Fibroblast of lung (primary cell): ENCODE data around the gene KLHL8. TPM values are rescaled to one million over a fixed set of nuclear protein-coding genes. Genes with fewer than 3 reads are reported as not detected.

Source experiments
- DNase-seq, 2 donors: peaks; one replicate each; pipeline versions ENCODE4 v3.0.0 to v3.0.0-alpha.2; 2010; ENCODE audit warnings: low read depth in 2 of 2
- H2AFZ ChIP-seq: 2 replicates; pipeline ENCODE4 v1.5.1; 2012; ENCODE audit warnings: low read length, control low read depth, inconsistent platforms
- H3K27ac ChIP-seq: 2 replicates; pipeline ENCODE4 v1.5.1; 2011; ENCODE audit warnings: low read length, control low read depth; ENCODE audit not compliant: insufficient read depth
- H3K27me3 ChIP-seq: 2 replicates; pipeline ENCODE4 v1.5.1; 2011; ENCODE audit warnings: mild to moderate bottlenecking, low read length; ENCODE audit not compliant: control insufficient read depth, insufficient read depth
- H3K36me3 ChIP-seq: 2 replicates; pipeline ENCODE4 v1.5.1; 2011; ENCODE audit warnings: low read length; ENCODE audit not compliant: control insufficient read depth, insufficient read depth
- H3K4me1 ChIP-seq: 2 replicates; pipeline ENCODE4 v1.5.1; 2011; ENCODE audit warnings: low read length; ENCODE audit not compliant: control insufficient read depth, insufficient read depth; ENCODE audit errors: extremely low read depth
- H3K4me2 ChIP-seq: 2 replicates; pipeline ENCODE4 v1.5.1; 2011; ENCODE audit warnings: low read length, control low read depth; ENCODE audit not compliant: insufficient read depth; ENCODE audit errors: extremely low read depth
- H3K4me3 ChIP-seq, 4 experiments: fragments of 200-600 bp in 1 of 4; sonication (generic) in 1 of 4; replicated peaks in 1 of 4; 2 replicates each; pipeline ENCODE4 v1.5.1; 2011 to 2016; ENCODE audit warnings: low read length in 4 of 4, low read depth in 3 of 4, mild to moderate bottlenecking in 3 of 4, control low read depth in 2 of 4, inconsistent platforms in 1 of 4, mixed read lengths in 1 of 4; ENCODE audit not compliant: insufficient read depth in 1 of 4; ENCODE audit errors: control extremely low read depth in 1 of 4
- H3K79me2 ChIP-seq: 2 replicates; pipeline ENCODE4 v1.5.1; 2012; ENCODE audit warnings: mild to moderate bottlenecking, low read length, inconsistent platforms; ENCODE audit not compliant: control insufficient read depth, insufficient read depth
- H3K9ac ChIP-seq: 2 replicates; pipeline ENCODE4 v1.5.1; 2011; ENCODE audit warnings: mild to moderate bottlenecking, low read length, control low read depth; ENCODE audit not compliant: insufficient read depth
- H3K9me3 ChIP-seq: 2 replicates; pipeline ENCODE4 v1.5.1; 2012; ENCODE audit warnings: low read depth, low read length; ENCODE audit not compliant: control insufficient read depth, insufficient read depth
- H4K20me1 ChIP-seq: 2 replicates; pipeline ENCODE4 v1.5.1; 2011; ENCODE audit warnings: low read length; ENCODE audit not compliant: control insufficient read depth, insufficient read depth; ENCODE audit errors: extremely low read depth
- EZH2 ChIP-seq: IDR thresholded peaks from 2 replicates; pipeline ENCODE4 v1.5.1; 2012; ENCODE audit warnings: low read length, control low read depth, mild to moderate bottlenecking; ENCODE audit errors: missing control alignments
- polyA plus RNA-seq, 2 donors: library from polyadenylated mRNA; depleted of rRNA in 1 of 2; stranded (reverse) in 1 of 2; unstranded in 1 of 2; fragments of >200 nt; gene quantifications; 2 replicates each; pipeline ENCODE4 v1.2.1, GENCODE V29; 2011 to 2012; ENCODE audit warnings: missing spikeins in 1 of 2
- total RNA-seq: library from RNA; depleted of rRNA; stranded (reverse); fragments of >200 nt; gene quantifications from 2 replicates; pipeline ENCODE4 v1.2.1, GENCODE V29; 2014
- TF ChIP-seq, protein P1 (sequence below), 2 donors: IDR thresholded peaks in 1 of 2; conservative IDR thresholded peaks in 1 of 2; 1 replicate in 1 of 2; 2 replicates in 1 of 2; pipeline ENCODE4 v1.5.1; 2011 to 2012; ENCODE audit warnings: low read length in 2 of 2, control low read depth in 1 of 2, inconsistent platforms in 1 of 2, low read depth in 1 of 2, mild to moderate bottlenecking in 1 of 2

Gene KLHL8
- total and polyA plus RNA-seq, 2 donors (not counting 1 experiment from before 2014, with no cell fraction given) = 8.8 to 15.7 TPM

- H3K27ac ChIP-seq = no peak overlapping the region
- H3K27me3 ChIP-seq = no peaks in the 10 kb centered on the region
- no peaks in the 10 kb centered on the region for H3K79me2 ChIP-seq
- no peaks in the 10 kb centered on the region for H4K20me1 ChIP-seq
- H3K4me1 ChIP-seq = peaks cover 3% of the 10 kb centered on the region
- H2AFZ ChIP-seq = no peak overlapping the region
- no peak overlapping the region for H3K9ac ChIP-seq
- TF ChIP-seq EZH2 = no peak
- TF ChIP-seq, protein P1, sequence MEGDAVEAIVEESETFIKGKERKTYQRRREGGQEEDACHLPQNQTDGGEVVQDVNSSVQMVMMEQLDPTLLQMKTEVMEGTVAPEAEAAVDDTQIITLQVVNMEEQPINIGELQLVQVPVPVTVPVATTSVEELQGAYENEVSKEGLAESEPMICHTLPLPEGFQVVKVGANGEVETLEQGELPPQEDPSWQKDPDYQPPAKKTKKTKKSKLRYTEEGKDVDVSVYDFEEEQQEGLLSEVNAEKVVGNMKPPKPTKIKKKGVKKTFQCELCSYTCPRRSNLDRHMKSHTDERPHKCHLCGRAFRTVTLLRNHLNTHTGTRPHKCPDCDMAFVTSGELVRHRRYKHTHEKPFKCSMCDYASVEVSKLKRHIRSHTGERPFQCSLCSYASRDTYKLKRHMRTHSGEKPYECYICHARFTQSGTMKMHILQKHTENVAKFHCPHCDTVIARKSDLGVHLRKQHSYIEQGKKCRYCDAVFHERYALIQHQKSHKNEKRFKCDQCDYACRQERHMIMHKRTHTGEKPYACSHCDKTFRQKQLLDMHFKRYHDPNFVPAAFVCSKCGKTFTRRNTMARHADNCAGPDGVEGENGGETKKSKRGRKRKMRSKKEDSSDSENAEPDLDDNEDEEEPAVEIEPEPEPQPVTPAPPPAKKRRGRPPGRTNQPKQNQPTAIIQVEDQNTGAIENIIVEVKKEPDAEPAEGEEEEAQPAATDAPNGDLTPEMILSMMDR (conservative IDR thresholded peaks at IDR 0.05 in 1 of 2, IDR thresholded peaks at IDR 0.05 in 1 of 2; ENCODE audit: low read depth in 1 of 2, low read length in 2 of 2) = no peak
- H3K4me2 ChIP-seq = peak overlapping the region; percentile 11
- no peak overlapping the region for H3K4me3 ChIP-seq
- peak in 1 of 2 donors; percentile 20 for DNase-seq
- no peaks in the 10 kb centered on the region for H3K9me3 ChIP-seq
- H3K36me3 ChIP-seq = no peaks in the 10 kb centered on the region
These were observed 19.4 kb upstream of the KLHL8 start for GRCh38 chr4:87239821-87240220.

DNA sequence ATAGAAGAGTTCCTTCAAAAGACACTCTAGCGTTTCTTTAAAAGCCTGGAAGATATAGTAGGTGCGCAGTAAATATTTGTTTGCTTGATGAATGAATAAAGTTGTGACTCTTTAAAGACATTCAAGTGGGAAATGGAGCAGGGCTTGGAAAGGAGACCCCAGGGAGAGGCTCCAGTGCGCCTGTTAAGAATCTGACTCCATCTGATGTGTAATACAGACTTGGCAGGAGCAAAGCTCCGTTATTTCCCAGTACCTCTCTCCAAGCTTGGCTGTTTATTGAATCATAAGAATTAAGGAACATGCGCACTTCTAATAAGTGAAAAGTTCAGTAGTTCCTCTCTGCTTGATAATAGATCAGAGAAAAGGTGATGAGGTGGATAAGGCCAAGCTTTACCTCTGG, 18.8 kb upstream of the KLHL8 start:
- H3K79me2 ChIP-seq = no peaks in the 10 kb centered on the region
- peaks cover 3% of the 10 kb centered on the region for H3K4me1 ChIP-seq
- TF ChIP-seq, protein P1 (conservative IDR thresholded peaks at IDR 0.05 in 1 of 2, IDR thresholded peaks at IDR 0.05 in 1 of 2; ENCODE audit: low read depth in 1 of 2, low read length in 2 of 2) = no peak
- no peak for TF ChIP-seq EZH2
- no peaks in the 10 kb centered on the region for H3K9me3 ChIP-seq
- no peaks in the 10 kb centered on the region for H3K27me3 ChIP-seq
- H3K4me3 ChIP-seq = no peak overlapping the region
- no peak for DNase-seq
- H3K9ac ChIP-seq = no peak overlapping the region
- H2AFZ ChIP-seq = no peak overlapping the region
- H4K20me1 ChIP-seq = no peaks in the 10 kb centered on the region
- H3K36me3 ChIP-seq = no peaks in the 10 kb centered on the region
- no peak overlapping the region for H3K27ac ChIP-seq
- H3K4me2 ChIP-seq = no peak overlapping the region

DNA sequence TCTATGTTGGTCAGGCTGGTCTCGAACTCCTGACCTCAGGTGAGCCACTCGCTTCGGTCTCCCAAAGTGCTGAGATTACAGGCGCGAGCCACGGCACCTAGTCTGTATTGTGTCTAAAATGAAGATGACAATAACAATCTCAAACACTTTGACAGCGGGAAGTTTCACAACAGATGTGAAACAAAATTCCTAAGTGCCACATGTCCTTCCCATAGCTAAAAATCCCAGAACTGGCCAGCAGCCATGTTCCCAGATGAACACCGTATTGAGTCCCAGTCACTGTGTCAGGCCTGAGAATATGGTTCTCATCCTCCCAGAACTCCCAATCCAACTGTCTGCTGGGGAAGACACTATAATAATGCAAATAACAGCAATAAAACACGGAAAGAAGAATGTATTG, 16.4 kb upstream of the KLHL8 start:
- Histone ChIP-seq H3K9me3 (no peaks in the 10 kb centered on the region), H2AFZ (no peak overlapping the region), H3K27ac (no peak overlapping the region), H3K36me3 (no peaks in the 10 kb centered on the region), H3K79me2 (no peaks in the 10 kb centered on the region), H3K27me3 (no peaks in the 10 kb centered on the region), H3K9ac (no peak overlapping the region), H3K4me1 (peaks cover 3% of the 10 kb centered on the region), H4K20me1 (no peaks in the 10 kb centered on the region), H3K4me2 (no peak overlapping the region), H3K4me3 (no peak overlapping the region)
- no peak for TF ChIP-seq EZH2
- TF ChIP-seq, protein P1 (conservative IDR thresholded peaks at IDR 0.05 in 1 of 2, IDR thresholded peaks at IDR 0.05 in 1 of 2; ENCODE audit: low read depth in 1 of 2, low read length in 2 of 2) = no peak
- no peak for DNase-seq
